GM19328 (cell line): Measurements from ENCODE around the gene TMOD2.

Source experiments
- ATAC-seq: cut with Tn5 transposase; IDR thresholded peaks from one replicate; pipeline ENCODE4 v1.9.1; 2021; ENCODE audit warnings: mild to moderate bottlenecking, moderate library complexity; ENCODE audit not compliant: unreplicated experiment

TMOD2 gene

GRCh38 chr15:51750792-51751696 lies at the start of gene TMOD2:
TMOD2 (plus strand) TSS chr15:51751597; CDS start chr15:51766442, 14,845 bp downstream.
- ATAC-seq = peak; percentile 79

- ATAC-seq = no peak
Observed at GRCh38 chr15:51702710-51703109, 48.7 kb upstream of the TMOD2 start.

GRCh38 chr15:51706291-51706690 lies 45.1 kb upstream of the TMOD2 start:
- no peak for ATAC-seq

- ATAC-seq = no peak
Observed at GRCh38 chr15:51706926-51707608, 44.3 kb upstream of the TMOD2 start.

GRCh38 chr15:51708013-51708412 lies 43.4 kb upstream of the TMOD2 start:
- ATAC-seq = no peak

- ATAC-seq = no peak
Observed at GRCh38 chr15:51709031-51709430, 42.4 kb upstream of the TMOD2 start.

GRCh38 chr15:51714162-51714561 lies 37.2 kb upstream of the TMOD2 start:
- no peak for ATAC-seq

GRCh38 chr15:51714911-51715310 lies 36.5 kb upstream of the TMOD2 start:
- no peak for ATAC-seq

GRCh38 chr15:51718219-51718618 lies 33.2 kb upstream of the TMOD2 start:
- ATAC-seq = no peak

GRCh38 chr15:51718746-51719145 lies 32.7 kb upstream of the TMOD2 start:
- ATAC-seq = no peak

GRCh38 chr15:51720201-51720995 lies 31.0 kb upstream of the TMOD2 start:
- no peak for ATAC-seq

GRCh38 chr15:51721199-51721960 lies 30.0 kb upstream of the TMOD2 start:
- ATAC-seq = no peak

- ATAC-seq = no peak
Observed at GRCh38 chr15:51724199-51724598, 27.2 kb upstream of the TMOD2 start.

GRCh38 chr15:51724673-51725072 lies 26.7 kb upstream of the TMOD2 start:
- ATAC-seq = no peak

- ATAC-seq = peak; percentile 79
Observed at GRCh38 chr15:51726302-51727073, 24.9 kb upstream of the TMOD2 start.

- ATAC-seq = no peak
Observed at GRCh38 chr15:51727141-51727897, 24.1 kb upstream of the TMOD2 start.

GRCh38 chr15:51731549-51732267 lies 19.7 kb upstream of the TMOD2 start:
- peak; percentile 47 for ATAC-seq

GRCh38 chr15:51732646-51733045 lies 18.8 kb upstream of the TMOD2 start:
- no peak for ATAC-seq
